GM18499 (cell line): ENCODE data around the gene TMEM232.

Experiments used
- ATAC-seq: cut with Tn5 transposase; IDR thresholded peaks from one replicate; pipeline ENCODE4 v1.9.1; 2021; ENCODE audit warnings: moderate number of reproducible peaks; ENCODE audit not compliant: insufficient read depth, unreplicated experiment

Gene TMEM232

GRCh38 chr5:110441035-110441434 is 285.4 kb downstream of the TMEM232 start:
- ATAC-seq: no peak

- ATAC-seq: no peak
Observed at GRCh38 chr5:110440058-110440457, 286.4 kb downstream of the TMEM232 start.

- ATAC-seq: no peak
Observed at GRCh38 chr5:110439296-110439695, 287.2 kb downstream of the TMEM232 start.

- ATAC-seq: no peak
Observed at GRCh38 chr5:110435207-110435606, 291.3 kb downstream of the TMEM232 start.

- no peak for ATAC-seq
Observed at GRCh38 chr5:110431603-110432002, 294.9 kb downstream of the TMEM232 start.

- no peak for ATAC-seq
Observed at GRCh38 chr5:110414360-110414759, 312.1 kb downstream of the TMEM232 start.

- ATAC-seq: no peak
Observed at GRCh38 chr5:110413856-110414255, 312.6 kb downstream of the TMEM232 start.

GRCh38 chr5:110409571-110409970 is 316.9 kb downstream of the TMEM232 start:
- ATAC-seq: no peak

GRCh38 chr5:110402562-110402961 is 323.9 kb downstream of the TMEM232 start:
- ATAC-seq: no peak

- ATAC-seq: no peak
Observed at GRCh38 chr5:110401881-110402280, 324.6 kb downstream of the TMEM232 start.

GRCh38 chr5:110398951-110399350 is 327.5 kb downstream of the TMEM232 start:
- no peak for ATAC-seq

GRCh38 chr5:110397281-110397680 is 329.2 kb downstream of the TMEM232 start:
- no peak for ATAC-seq

- ATAC-seq: no peak
Observed at GRCh38 chr5:110386782-110387181, 339.7 kb downstream of the TMEM232 start.

- ATAC-seq: no peak
Observed at GRCh38 chr5:110383231-110383630, 343.2 kb downstream of the TMEM232 start.

GRCh38 chr5:110377943-110378342 is 348.5 kb downstream of the TMEM232 start:
- ATAC-seq: no peak

GRCh38 chr5:110377361-110377760 is 349.1 kb downstream of the TMEM232 start:
- ATAC-seq: no peak

- ATAC-seq: no peak
Observed at GRCh38 chr5:110376281-110376951, 350.1 kb downstream of the TMEM232 start.

- ATAC-seq: peak; percentile 91
Observed at GRCh38 chr5:110371725-110372041, 354.8 kb downstream of the TMEM232 start.

GRCh38 chr5:110371011-110371724 is 355.3 kb downstream of the TMEM232 start:
- no peak for ATAC-seq
